ENCODE results near the gene MPP7.
A peak's percentile ranks its signal among the peaks of the same experiment; 100 is the strongest.

Gene MPP7

GRCh38 chr10:28305553-28305952, 2.7 kb upstream of the MPP7 start:
- no peak for DNase-seq (ENCODE audit: low spot score)

DNA sequence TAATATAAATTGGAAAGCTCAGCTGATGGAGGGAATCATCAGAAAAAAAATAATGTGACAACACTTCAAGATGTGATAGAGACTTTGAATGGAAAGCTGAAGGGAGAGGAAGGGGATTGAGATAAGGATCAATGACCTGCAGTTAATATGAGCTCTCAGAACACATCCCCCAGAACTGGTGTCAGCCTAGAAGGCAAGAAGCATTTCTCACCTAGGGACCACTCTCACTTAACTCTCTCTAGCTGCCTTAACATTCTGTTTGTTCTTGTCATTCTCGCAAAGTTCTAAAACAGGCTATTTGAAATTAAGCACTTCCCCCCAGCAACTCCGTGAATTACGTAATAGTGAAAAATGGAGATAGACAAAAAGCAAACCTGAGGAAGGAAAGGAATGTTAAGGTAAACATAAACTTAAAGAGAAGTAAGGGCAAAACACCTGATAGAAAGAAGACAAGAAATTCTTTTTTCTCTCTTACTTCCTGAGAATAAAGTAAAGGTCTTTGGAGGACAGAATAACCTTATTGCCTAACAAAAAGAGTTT, 1.2 kb upstream of the MPP7 start:
- no peak for DNase-seq (ENCODE audit: low spot score)

DNA sequence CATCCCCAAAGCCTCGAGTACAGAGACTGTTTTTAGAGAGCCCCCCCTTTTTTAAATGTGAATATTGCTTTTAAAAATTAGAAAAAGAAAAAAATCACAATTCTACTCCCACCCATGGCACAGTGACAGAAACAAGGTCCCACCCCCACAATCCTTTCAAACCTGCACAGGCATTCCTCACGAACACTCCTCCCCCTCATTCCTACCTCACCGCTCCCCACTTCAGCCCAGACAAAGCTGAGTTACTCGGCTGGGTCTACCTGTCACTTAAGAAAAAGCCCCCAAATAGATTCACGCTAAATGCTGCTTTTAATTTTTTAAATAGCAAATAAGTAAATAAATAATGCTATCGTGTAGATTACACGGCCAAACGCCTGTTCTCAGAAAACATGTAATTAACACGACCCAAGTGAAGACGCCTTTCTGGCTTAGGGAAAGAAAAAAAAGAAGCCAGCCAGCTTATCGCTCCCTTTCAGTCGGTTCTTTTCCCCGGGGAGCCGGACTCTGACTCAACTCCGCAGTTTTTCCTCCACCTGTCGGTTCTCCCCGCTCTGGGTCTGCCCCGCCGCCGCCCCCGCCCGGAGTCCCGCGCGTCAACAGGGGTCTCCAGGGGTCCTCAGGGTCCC, 739 bp downstream of the MPP7 start:
- peak; percentile 38 for DNase-seq (ENCODE audit: low spot score)

DNA sequence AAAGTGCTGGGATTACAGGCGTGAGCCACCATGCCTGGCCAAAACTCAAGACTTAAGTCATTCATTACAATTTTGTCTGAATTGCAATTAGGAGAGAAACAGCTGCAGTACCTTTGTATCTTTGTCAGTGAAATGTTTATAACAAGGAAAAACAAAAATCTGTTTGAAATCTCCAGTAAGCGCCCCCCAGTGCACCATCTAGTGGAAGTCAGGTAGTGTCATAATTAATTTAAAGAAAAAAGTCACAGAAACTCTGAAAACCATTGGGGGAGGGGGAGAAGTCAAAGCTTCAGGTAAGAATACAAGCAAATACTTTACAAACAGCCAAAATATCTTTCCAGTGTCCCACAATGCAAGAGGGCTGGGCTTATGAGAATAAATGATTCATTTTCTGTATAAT, 2.8 kb downstream of the MPP7 start:
- no peak for DNase-seq (ENCODE audit: low spot score)

DNA sequence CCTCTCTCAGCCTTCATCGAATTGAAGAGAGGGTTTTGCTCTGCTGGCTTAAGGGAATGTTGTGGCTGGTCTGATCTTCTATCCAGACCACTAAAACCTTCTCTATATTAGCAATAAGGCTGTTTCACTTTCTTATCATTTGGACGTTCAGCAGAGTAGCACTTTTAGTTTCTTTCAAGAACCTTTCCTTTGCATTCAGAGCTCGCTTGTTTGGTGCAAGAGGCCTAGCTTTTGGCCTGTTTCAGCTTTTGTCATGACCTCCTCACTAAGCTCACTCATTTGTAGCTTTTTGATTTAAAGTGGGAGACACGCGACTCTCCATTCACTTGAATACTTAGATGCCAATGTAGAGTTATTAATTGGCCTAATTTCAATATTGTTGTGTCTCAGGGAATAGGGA, 3.9 kb downstream of the MPP7 start:
- DNase-seq (ENCODE audit: low spot score) = no peak

DNA sequence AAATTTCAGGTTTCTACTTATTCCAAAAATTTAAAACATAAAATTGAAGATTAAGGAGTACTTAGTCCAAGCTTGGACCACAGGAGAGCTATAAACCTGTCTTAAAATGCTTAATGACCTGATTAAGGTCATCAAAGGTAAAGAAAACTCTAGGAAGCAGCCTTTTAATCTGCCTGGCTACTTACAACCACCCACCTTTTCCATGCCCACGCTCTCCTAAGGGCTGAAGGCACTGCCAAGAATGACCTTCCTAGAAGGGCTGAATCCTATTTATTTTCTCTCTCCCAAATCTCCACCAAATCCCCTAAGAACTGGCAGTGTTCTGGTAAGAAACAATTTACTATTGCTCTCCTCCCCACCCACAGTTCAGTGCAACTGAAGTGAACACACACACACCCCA, 6.8 kb downstream of the MPP7 start:
- DNase-seq (ENCODE audit: low spot score) = no peak

GRCh38 chr10:28295336-28295735, 7.5 kb downstream of the MPP7 start:
- DNase-seq (ENCODE audit: low spot score) = no peak

DNA sequence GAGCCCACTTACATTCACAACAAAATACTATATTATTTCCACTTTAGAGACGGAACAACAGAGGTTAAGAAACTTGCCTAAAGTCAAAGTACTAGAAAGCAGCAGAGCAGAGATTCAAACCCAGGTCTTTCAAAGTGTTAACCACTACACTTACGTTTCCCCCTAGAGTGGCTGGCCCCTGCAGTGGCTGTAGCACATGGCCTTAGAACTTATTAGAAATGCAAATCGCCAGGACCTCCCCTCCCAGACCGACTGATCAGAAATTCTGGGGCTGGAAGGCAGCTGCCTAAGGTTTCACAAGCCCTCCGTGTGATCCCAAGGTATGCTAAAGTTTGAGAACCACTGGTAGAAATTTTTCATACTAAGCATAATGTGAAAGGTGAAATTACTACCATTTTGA, 8.1 kb downstream of the MPP7 start:
- DNase-seq (ENCODE audit: low spot score) = no peak

- no peak for DNase-seq (ENCODE audit: low spot score)
These were observed 8.7 kb downstream of the MPP7 start for GRCh38 chr10:28294169-28294532.

DNA sequence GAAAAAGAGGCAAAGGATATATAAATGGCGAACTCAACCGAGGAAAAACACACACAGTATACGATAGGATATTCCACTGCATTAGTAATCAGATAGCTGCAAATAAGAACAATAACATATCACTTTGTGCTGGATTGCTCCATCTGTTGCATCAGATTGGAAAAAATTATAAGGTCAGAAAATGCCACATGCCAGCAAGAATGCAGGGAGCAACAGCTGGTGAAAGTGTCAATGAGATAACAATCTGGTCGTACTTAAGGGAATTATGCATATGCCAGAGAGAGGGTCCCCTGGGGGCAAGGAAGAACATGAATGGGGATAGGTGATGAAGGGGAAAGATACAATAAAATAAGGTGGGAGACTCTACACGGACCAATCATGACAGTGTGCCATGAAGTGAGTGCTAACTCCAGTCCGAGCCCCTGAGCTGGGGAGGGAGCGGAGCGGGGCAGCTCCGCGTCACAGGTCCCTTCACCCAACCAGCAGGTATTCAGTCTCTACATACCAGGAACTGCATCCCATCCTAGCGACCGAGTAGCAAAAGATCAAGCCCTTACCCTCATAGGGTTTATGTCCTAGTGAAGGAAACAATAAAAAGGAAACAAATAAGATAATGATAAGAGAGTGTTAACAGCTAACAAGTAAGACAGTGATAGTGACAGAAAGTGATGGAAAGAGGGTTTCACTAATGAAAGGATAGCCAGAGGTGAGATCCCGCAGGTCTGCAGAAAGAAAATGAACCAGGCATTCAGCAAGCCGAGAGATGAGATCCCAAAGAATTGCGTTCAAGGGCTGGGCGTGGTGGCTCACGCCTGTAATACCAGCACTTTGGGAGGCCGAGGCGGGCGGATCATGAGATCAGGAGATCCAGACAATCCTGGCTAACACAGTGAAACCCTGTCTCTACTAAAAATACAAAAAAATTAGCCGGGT, 9.4 kb downstream of the MPP7 start:
- no peak for DNase-seq (ENCODE audit: low spot score)

DNA sequence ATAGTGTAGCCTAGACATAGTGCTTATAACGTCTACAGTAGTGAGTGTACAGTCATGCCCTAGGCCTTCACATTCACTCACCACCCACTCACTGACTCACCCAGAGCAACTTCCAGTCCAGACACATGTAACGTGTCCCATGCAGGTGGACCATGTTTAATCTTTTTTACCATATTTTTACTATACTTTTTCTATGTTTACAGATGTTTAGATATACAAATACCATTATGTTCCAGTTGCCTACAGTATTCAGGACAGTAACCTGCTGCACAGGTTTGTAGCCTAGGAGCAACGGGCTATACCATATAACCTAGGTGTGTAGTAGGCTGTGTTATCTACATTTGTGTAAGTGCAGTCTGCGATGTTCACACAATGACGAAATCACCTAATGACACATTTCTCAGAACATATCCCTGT, 11.0 kb downstream of the MPP7 start:
- no peak for DNase-seq (ENCODE audit: low spot score)

DNA sequence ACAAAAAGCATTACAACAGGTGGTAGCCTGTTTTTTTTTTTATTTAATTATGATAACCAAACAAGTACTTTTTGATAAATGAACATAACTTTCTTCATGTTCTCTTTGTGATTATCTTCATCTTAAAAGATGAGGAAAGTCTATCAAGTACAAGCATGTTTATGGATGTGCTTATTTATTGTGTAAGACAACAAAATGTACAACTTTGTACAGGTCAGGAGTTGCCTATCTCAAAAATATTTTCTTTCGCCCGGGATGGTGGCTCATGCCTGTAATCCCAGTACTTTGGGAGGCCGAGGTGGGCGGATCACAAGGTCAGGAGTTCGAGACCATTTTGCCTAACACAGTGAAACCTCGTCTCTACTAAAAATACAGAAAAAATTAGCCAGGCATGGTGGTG, 17.0 kb downstream of the MPP7 start:
- no peak for DNase-seq (ENCODE audit: low spot score)

- no peak for DNase-seq (ENCODE audit: low spot score)
These were observed 18.7 kb downstream of the MPP7 start for GRCh38 chr10:28284126-28284525.

GRCh38 chr10:28283251-28283650, 19.6 kb downstream of the MPP7 start:
- DNase-seq (ENCODE audit: low spot score) = no peak

- no peak for DNase-seq (ENCODE audit: low spot score)
These were observed 20.5 kb downstream of the MPP7 start for GRCh38 chr10:28282336-28282735.

- DNase-seq (ENCODE audit: low spot score) = no peak
These were observed 21.0 kb downstream of the MPP7 start for GRCh38 chr10:28281726-28282315.

DNA sequence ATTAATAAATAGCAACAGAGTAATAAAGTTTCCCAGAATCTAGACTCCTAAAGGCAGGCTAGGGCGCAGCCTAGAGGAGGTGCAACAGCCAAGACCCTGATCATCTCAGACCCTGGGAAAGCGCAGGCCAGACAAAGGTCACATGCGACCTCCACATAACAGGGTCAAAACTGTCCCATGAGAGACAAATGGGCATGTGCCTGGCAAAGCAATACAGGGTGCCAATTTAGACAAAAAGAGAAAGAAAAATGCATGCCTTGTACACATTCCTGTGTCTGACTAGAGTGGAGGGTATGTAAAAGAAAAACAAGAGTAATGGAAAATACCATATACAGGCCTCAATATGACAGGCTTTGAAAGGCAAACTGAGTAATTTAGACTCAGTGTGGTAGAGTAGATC, 22.2 kb downstream of the MPP7 start:
- no peak for DNase-seq (ENCODE audit: low spot score)

DNA sequence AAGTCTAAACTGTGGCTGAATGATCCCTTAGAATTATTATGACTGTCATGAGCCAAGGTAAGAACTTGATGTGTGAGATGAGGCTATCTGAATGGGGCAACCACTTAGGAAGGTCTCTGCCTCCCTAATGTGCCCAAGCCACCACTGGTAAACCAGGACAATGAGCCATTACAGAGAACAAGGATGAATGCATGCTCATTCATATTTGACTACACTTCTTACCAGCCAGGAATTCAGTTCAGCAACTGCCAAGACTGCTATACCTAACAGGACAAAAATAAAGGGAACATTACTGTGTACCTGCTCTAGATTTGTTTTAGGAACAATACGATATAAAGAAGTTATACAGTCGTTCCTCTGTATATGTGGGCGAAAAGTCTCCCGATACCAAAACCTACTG, 23.0 kb downstream of the MPP7 start:
- DNase-seq (ENCODE audit: low spot score) = no peak

DNA sequence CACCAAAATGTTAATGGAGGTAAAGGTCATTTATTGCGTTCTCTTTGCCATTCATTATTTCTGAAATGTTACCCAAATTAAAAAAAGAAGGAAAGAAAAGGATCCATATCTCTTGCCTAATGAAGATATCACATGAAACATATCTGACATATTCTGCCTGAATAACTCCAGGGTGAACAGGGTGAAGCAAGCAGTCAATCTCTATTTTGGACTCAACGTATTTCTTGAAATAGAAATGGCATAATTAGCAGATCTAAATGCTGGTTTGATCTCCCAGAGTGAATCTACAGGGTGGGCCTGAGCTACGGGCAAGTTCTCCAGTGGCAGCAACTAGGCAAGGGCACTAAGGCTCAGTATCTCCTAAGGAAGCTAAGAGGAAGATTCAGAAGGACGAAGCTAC, 24.0 kb downstream of the MPP7 start:
- no peak for DNase-seq (ENCODE audit: low spot score)

DNA sequence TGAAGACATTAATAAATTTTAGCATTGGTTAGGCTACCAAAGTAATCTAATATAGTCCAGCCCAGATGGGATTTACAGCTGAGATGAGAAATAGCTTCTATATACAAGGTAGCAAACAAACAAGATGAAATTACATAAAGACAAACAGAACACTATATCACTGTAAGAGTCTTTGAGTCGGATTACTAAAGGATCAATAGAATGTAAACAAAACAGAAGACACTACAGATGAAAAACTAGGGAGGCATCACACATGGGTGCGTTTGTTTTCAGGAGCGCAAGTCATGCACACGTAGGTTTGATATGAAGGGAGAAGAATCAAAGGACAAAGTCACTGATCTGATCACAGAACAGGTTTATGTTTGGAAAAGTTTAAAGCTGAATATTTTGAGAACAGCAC, 26.5 kb downstream of the MPP7 start:
- no peak for DNase-seq (ENCODE audit: low spot score)

- no peak for DNase-seq (ENCODE audit: low spot score)
These were observed 28.4 kb downstream of the MPP7 start for GRCh38 chr10:28274475-28274874.

DNA sequence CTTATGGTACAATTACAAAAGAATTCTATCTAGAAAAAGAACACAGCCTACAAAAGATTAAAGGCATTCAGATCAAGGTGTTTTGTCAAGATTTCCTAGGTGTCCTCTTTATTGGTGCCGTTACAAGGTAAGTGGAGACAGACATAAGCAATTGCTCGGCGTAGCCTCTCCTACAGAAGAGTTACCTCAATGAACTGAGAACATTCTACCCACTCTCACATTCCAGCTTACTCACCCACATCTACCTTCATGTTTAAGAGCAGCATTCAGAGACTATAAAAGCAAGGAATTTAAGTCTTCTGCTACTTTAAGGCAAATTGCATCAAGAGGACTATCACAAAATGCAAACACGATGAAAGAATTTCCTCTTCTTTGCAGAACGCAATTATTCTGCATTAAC, 29.5 kb downstream of the MPP7 start:
- DNase-seq (ENCODE audit: low spot score) = no peak

GRCh38 chr10:28269842-28270456, 32.9 kb downstream of the MPP7 start:
- no peak for DNase-seq (ENCODE audit: low spot score)

All from hematopoietic multipotent progenitor cell treated with erythropoietin and hydrocortisone succinate and interleukin-3 and kit ligand, for 15 days (in vitro differentiated cells).